Stimulated activated naive CD4-positive, alpha-beta T cell treated with Interleukin-2 at 50 U/mL for 16 hours (primary cell): ENCODE measurements around the gene KLHL42.
A peak's percentile ranks its signal among the peaks of the same experiment; 100 is the strongest.
"Not testable (repeated sequence)": the region's sequence is repeated elsewhere in the genome, so short reads cannot be mapped to it uniquely, and the experiment has no call there.

Experiments used
- DNase-seq: peaks from one replicate; lab custom pipeline; 2025; lab: John Stamatoyannopoulos, UW

Gene KLHL42

GRCh38 chr12:27779920-27780611 is at the start of gene KLHL42, which contains the start of gene MANSC4:
TSS of gene KLHL42 (plus strand) at chr12:27780233. CDS start at chr12:27780331, 98 bp downstream.
TSS of gene MANSC4 (minus strand) at chr12:27780236. CDS start at chr12:27771276, 8,960 bp downstream.
- peak; percentile 62 for DNase-seq

DNA sequence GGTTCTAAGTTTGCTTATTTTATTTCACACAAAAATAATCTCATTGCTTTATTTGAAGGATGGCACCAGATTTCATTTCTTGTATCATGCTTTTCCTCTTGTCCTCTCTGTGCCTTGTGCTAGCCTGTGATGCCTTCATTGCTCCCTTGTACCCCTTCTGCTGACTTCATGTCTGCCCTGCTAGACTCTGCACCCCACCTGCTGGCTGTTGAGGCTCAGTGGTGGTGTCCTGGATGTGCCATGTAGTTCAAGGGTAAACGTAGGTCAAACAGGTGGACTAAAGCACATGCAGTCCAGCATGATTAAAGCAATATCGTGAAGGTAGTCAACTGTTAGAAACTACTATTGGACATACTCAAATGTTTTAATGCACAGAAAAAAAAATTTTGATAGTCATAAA is 47.8 kb upstream of the KLHL42 start:
- no peak for DNase-seq

DNA sequence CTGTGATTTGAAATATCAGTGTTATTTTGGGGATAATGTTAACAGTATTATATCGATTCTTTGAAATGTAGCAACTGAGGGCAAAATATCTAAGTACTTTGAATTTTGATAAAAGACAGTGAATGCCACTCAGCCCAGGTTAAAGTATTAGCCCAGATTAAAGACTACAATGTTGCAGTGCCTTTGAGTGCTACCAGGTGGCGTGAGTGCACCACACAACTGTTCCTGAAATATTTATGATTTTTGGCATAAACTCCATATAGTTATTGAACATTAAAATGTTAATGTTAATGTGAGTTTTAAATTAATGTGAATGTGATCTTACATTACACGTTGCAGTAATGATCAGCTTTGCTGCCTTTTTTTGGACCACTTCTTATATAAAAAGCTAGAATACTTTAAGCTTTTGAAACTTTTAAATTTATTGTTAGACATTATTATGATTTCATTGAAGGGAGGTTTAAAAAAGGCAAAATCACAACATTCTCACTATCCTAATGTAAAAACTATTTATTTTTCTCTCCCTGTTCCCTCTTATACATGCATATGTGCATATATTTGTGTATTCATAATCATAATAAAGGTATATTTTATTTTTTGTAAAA is 46.9 kb upstream of the KLHL42 start:
- no peak for DNase-seq

- DNase-seq, result no peak
Observed at GRCh38 chr12:27733791-27734190, 46.2 kb upstream of the KLHL42 start.

- DNase-seq, result not testable (repeated sequence)
Observed at GRCh38 chr12:27734321-27734720, 45.7 kb upstream of the KLHL42 start.

GRCh38 chr12:27743601-27744000 is 36.4 kb upstream of the KLHL42 start:
- DNase-seq, result no peak

DNA sequence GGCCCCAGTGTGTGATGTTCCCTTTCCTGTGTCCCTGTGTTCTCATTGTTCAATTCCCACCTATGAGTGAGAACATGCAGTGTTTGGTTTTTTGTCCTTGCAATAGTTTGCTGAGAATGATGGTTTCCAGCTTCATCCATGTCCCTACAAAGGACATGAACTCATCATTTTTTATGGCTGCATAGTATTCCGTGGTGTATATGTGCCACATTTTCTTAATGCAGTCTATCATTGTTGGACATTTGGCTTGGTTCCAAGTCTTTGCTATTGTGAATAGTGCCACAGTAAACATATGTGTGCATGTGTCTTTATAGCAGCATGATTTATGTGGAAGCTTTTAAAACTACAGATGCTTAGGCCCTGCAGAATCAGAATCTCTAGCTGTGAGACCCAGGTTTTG is 34.3 kb upstream of the KLHL42 start:
- not testable (repeated sequence) for DNase-seq

DNA sequence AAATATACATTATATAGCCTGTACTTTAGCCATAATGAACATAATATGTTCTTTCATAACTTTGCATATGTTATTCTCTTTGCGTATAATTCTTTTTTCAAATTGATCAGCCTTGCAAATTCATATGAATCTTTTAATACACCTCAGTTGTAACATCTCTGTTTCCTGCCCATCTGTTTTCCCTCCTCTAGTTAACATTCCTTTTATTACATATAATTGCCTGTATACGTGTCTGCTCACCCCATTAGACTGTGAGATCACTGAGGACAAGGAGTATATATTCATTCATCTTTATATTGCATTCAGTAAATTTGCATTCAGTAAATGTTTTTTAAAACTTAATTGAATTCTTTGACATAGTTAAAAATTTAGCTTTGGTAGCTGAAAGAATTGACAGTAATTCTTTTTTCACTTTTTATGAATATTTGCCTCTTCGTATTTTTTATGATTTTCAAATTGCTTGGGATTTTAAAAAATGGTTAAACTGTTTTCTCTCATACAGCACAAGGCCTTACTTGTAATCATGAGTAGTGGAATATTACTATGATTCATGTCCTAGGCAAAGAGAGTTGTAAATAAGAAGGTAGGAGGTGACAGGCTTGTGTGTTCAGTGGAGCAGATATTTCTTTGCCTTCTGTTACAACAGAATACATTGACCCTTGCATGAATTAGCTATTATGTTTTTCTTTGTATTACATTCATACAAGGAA is 32.8 kb upstream of the KLHL42 start:
- no peak for DNase-seq

GRCh38 chr12:27751386-27752047 is 28.5 kb upstream of the KLHL42 start:
- DNase-seq, result no peak

DNA sequence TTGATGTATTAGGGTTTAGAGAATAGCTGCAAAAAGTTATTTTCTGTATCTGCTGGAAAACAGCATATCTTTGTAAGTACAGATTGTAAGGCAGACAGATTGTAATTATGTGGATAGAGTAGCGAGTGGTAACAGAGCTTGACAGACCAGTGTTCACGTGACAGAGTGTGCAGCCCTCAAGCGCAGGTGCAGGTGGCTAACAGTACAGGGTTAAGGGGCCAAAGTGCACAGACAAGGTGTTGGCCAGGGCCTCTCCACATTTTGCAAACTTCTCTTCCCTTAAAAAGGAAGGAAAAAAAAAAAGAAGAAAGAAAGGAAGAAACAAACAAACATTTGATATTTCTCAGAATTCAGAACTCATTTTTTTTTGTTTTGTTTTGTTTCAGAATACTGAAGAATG is 25.2 kb upstream of the KLHL42 start:
- no peak for DNase-seq

- no peak for DNase-seq
Observed at GRCh38 chr12:27756670-27757195, 23.3 kb upstream of the KLHL42 start.

GRCh38 chr12:27762757-27763156 is 17.3 kb upstream of the KLHL42 start:
- no peak for DNase-seq

- no peak for DNase-seq
Observed at GRCh38 chr12:27766587-27766986, 13.4 kb upstream of the KLHL42 start.

- DNase-seq, result no peak
Observed at GRCh38 chr12:27769142-27769673, 10.8 kb upstream of the KLHL42 start.

- no peak for DNase-seq
Observed at GRCh38 chr12:27771481-27772327, 8.3 kb upstream of the KLHL42 start.

GRCh38 chr12:27772328-27773049 is 7.5 kb upstream of the KLHL42 start:
- no peak for DNase-seq

DNA sequence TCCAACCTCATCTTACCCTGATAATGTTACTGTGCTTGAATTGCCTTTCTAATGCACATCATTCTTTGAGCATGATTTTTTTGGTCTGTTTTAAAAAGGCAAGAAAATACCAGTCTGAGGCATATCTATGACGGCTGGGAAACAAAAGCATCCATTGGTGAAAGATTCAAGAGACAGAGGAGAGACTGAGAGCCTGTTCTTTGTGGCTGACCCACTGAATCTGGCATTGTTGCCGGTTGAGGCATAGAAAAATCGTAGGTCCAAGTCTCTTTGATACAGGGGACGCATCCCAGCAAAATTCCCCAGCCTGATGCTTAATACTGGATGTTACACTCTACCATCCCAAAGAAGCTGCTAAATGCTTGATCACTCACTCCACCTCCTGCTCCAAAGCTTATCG is 2.9 kb upstream of the KLHL42 start:
- DNase-seq, result no peak

GRCh38 chr12:27778206-27778605 is 1.8 kb upstream of the KLHL42 start:
- no peak for DNase-seq

- DNase-seq, result no peak
Observed at GRCh38 chr12:27779416-27779919, 565 bp upstream of the KLHL42 start.
